ENCODE results near the gene SPTBN2. TPM values are rescaled to one million over a fixed set of nuclear protein-coding genes. Genes with fewer than 3 reads are reported as not detected.

Gene SPTBN2
- total RNA-seq, 1 experiment from 2014 or later = 7.3 TPM

DNA sequence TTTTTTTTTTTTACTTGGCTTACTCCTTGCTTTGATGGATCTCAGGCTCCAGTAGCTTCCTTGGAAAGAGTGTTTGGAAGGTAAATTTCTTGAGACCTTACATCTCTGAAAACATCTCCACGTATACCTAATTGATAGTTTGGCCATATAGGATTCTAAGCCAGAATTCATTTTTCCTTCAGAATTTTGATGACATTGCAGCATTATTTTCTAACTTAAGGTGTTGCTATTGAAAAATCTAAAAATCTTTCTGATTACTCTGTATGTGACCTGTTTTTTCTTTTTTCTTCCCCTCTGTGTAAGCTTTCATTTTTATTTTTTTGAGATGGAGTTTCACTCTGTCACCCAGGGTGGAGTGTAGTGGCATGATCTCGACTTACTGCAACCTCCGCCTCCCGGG, 23.1 kb upstream of the SPTBN2 start:
- TF ChIP-seq SIN3A (IDR thresholded peaks at IDR 0.05; ENCODE audit: borderline replicate concordance, insufficient read depth, low read depth, low read length) (no peak), TCF7L2 (IDR thresholded peaks at IDR 0.05; ENCODE audit: low read depth, low read length) (no peak), POLR2AphosphoS5 (IDR thresholded peaks at IDR 0.05; ENCODE audit: low read depth, low read length) (no peak)
- TF ChIP-seq, protein P1, sequence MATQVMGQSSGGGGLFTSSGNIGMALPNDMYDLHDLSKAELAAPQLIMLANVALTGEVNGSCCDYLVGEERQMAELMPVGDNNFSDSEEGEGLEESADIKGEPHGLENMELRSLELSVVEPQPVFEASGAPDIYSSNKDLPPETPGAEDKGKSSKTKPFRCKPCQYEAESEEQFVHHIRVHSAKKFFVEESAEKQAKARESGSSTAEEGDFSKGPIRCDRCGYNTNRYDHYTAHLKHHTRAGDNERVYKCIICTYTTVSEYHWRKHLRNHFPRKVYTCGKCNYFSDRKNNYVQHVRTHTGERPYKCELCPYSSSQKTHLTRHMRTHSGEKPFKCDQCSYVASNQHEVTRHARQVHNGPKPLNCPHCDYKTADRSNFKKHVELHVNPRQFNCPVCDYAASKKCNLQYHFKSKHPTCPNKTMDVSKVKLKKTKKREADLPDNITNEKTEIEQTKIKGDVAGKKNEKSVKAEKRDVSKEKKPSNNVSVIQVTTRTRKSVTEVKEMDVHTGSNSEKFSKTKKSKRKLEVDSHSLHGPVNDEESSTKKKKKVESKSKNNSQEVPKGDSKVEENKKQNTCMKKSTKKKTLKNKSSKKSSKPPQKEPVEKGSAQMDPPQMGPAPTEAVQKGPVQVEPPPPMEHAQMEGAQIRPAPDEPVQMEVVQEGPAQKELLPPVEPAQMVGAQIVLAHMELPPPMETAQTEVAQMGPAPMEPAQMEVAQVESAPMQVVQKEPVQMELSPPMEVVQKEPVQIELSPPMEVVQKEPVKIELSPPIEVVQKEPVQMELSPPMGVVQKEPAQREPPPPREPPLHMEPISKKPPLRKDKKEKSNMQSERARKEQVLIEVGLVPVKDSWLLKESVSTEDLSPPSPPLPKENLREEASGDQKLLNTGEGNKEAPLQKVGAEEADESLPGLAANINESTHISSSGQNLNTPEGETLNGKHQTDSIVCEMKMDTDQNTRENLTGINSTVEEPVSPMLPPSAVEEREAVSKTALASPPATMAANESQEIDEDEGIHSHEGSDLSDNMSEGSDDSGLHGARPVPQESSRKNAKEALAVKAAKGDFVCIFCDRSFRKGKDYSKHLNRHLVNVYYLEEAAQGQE (IDR thresholded peaks at IDR 0.05; ENCODE audit: insufficient read depth in 1 of 2, low read depth in 2 of 2, low read length in 1 of 2) = no peak
- TF ChIP-seq, protein P2, sequence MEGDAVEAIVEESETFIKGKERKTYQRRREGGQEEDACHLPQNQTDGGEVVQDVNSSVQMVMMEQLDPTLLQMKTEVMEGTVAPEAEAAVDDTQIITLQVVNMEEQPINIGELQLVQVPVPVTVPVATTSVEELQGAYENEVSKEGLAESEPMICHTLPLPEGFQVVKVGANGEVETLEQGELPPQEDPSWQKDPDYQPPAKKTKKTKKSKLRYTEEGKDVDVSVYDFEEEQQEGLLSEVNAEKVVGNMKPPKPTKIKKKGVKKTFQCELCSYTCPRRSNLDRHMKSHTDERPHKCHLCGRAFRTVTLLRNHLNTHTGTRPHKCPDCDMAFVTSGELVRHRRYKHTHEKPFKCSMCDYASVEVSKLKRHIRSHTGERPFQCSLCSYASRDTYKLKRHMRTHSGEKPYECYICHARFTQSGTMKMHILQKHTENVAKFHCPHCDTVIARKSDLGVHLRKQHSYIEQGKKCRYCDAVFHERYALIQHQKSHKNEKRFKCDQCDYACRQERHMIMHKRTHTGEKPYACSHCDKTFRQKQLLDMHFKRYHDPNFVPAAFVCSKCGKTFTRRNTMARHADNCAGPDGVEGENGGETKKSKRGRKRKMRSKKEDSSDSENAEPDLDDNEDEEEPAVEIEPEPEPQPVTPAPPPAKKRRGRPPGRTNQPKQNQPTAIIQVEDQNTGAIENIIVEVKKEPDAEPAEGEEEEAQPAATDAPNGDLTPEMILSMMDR (IDR thresholded peaks at IDR 0.05) = no peak
- H3K27ac ChIP-seq (ENCODE audit: low read length) = no peak overlapping the region
- ChIA-PET POLR2A (no interaction called here), CTCF (interaction anchor here (0.5 kb wide), 1 partner anchor 353 kb away, joined by 9 read pairs; no protein-coding TSS in a partner anchor)
- no peaks in the 10 kb centered on the region for H3K36me3 ChIP-seq (ENCODE audit: control insufficient read depth, insufficient read depth, low read length)
- in situ Hi-C loops (cut with HindIII; ENCODE audit: low pct_unique_long_range_greater_than_20kb, low sequenced_read_pairs) (no loop called here), intact Hi-C loops (cut with micrococcal nuclease; ENCODE audit: unreplicated experiment) (no loop called here)
- no peaks in the 10 kb centered on the region for H3K9me3 ChIP-seq (ENCODE audit: control insufficient read depth, insufficient read depth, low read depth, low read length)
- no peak for DNase-seq (ENCODE audit: low read depth, low spot score)
- no peaks in the 10 kb centered on the region for H3K27me3 ChIP-seq (ENCODE audit: control insufficient read depth, insufficient read depth, low read length)
- no peaks in the 10 kb centered on the region; the same call in 1 of the 2 replicates for H3K4me1 ChIP-seq (ENCODE audit: control insufficient read depth, insufficient read depth, low read length)
- no peak for ATAC-seq
- H3K4me3 ChIP-seq (ENCODE audit: low read depth in 2 of 2, low read length in 2 of 2) = no peak overlapping the region
- no TSS peak for BruUV-seq (replicated peaks)

DNA sequence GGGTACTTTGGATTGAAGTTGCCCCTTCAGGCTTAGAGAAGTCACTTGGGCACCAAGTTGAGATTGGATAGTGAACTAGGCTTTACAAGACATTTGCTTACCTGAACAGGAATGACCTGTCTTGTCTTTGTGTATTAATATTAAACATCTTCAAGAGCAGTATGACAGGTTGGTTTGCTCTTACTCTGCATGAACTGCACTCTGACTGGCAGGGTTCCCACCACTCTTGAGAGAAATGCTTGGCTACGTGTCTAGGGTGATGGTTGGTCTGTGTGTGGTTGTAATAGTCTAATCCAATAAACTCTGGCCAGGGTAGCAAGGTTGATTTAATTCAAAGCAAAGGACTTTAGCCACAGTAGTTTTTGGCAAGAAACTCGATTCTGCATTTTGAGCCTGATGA, 20.1 kb upstream of the SPTBN2 start:
- ChIA-PET CTCF (no interaction called here), POLR2A (no interaction called here)
- H3K36me3 ChIP-seq (ENCODE audit: control insufficient read depth, insufficient read depth, low read length) = no peaks in the 10 kb centered on the region
- no peak overlapping the region for H3K27ac ChIP-seq (ENCODE audit: low read length)
- H3K4me1 ChIP-seq (ENCODE audit: control insufficient read depth, insufficient read depth, low read length) = no peaks in the 10 kb centered on the region; the same call in 1 of the 2 replicates
- DNase-seq (ENCODE audit: low read depth, low spot score) (no peak), ATAC-seq (no peak)
- no peak overlapping the region for H3K4me3 ChIP-seq (ENCODE audit: low read depth in 2 of 2, low read length in 2 of 2)
- in situ Hi-C loops (cut with HindIII; ENCODE audit: low pct_unique_long_range_greater_than_20kb, low sequenced_read_pairs) (no loop called here), intact Hi-C loops (cut with micrococcal nuclease; ENCODE audit: unreplicated experiment) (loop anchor here (10.0 kb wide), 1 partner anchor 54 kb away; no protein-coding TSS in a partner anchor)
- no peaks in the 10 kb centered on the region for H3K27me3 ChIP-seq (ENCODE audit: control insufficient read depth, insufficient read depth, low read length)
- TSS peak; percentile 57 for BruUV-seq (replicated peaks)
- TF ChIP-seq TCF7L2 (IDR thresholded peaks at IDR 0.05; ENCODE audit: low read depth, low read length) (no peak), POLR2AphosphoS5 (IDR thresholded peaks at IDR 0.05; ENCODE audit: low read depth, low read length) (no peak), SIN3A (IDR thresholded peaks at IDR 0.05; ENCODE audit: borderline replicate concordance, insufficient read depth, low read depth, low read length) (no peak)
- TF ChIP-seq, protein P1 (IDR thresholded peaks at IDR 0.05; ENCODE audit: insufficient read depth in 1 of 2, low read depth in 2 of 2, low read length in 1 of 2) = no peak
- TF ChIP-seq, protein P2 (IDR thresholded peaks at IDR 0.05) = no peak
- H3K9me3 ChIP-seq (ENCODE audit: control insufficient read depth, insufficient read depth, low read depth, low read length) = no peaks in the 10 kb centered on the region
